22Rv1 (cell line): ENCODE results near the gene AGMO.

Source experiments
- H3K27ac ChIP-seq: fragments of 450-650 bp; 2 replicates; pipeline ENCODE4 v1.5.1; 2017
- CTCF ChIP-seq: fragments of 450-650 bp; IDR thresholded peaks from 2 replicates; pipeline ENCODE4 v1.5.1; 2017; ENCODE audit warnings: mild to moderate bottlenecking
- ZFX ChIP-seq: fragments of 450-650 bp; IDR thresholded peaks from 2 replicates; pipeline ENCODE4 v1.6.1; 2017; ENCODE audit warnings: antibody characterized with exemption, borderline replicate concordance

AGMO gene

GRCh38 chr7:15582773-15583172 is 21.0 kb upstream of the AGMO start:
- TF ChIP-seq CTCF (no peak), ZFX (no peak)
- no peak overlapping the region for H3K27ac ChIP-seq

- TF ChIP-seq ZFX (no peak), CTCF (no peak)
- H3K27ac ChIP-seq, result no peak overlapping the region
Observed at GRCh38 chr7:15581352-15581951, 19.6 kb upstream of the AGMO start.

- no peak for TF ChIP-seq ZFX
- TF ChIP-seq CTCF, result no peak
- H3K27ac ChIP-seq, result no peak overlapping the region
Observed at GRCh38 chr7:15580604-15581351, 19.0 kb upstream of the AGMO start.

- H3K27ac ChIP-seq, result no peak overlapping the region
- no peak for TF ChIP-seq CTCF
- no peak for TF ChIP-seq ZFX
Observed at GRCh38 chr7:15577600-15577999, 15.8 kb upstream of the AGMO start.

GRCh38 chr7:15571301-15571878 is 9.6 kb upstream of the AGMO start:
- no peak for TF ChIP-seq ZFX
- no peak for TF ChIP-seq CTCF
- H3K27ac ChIP-seq, result no peak overlapping the region

- no peak for TF ChIP-seq CTCF
- TF ChIP-seq ZFX, result no peak
- no peak overlapping the region for H3K27ac ChIP-seq
Observed at GRCh38 chr7:15567652-15568051, 5.8 kb upstream of the AGMO start.

- TF ChIP-seq ZFX, result no peak
- TF ChIP-seq CTCF, result no peak
- no peak overlapping the region for H3K27ac ChIP-seq
Observed at GRCh38 chr7:15567036-15567435, 5.2 kb upstream of the AGMO start.
